T-helper 1 cell treated with Interleukin-12 subunit alpha and Interleukin-12 subunit beta and Interleukin-4 antibody, amounts not matched to agents 30 ng/mL and 1 ng/mL, for 36 hours (primary cell): ENCODE data around the gene MRRF. TPM values are rescaled to one million over a fixed set of nuclear protein-coding genes. Genes with fewer than 3 reads are reported as not detected.

Source experiments
- intact Hi-C: fragments of 100-400 bp; cut with micrococcal nuclease; formaldehyde crosslinking; loops from one replicate; pipeline ENCODE4 v1.15.1; 2024
- total RNA-seq: library from RNA; stranded (reverse); gene quantifications from 2 replicates; pipeline ENCODE4 v1.2.3, GENCODE V29; 2022

Gene MRRF
- total RNA-seq, 1 donor from 2014 or later, result 32.9 TPM

GRCh38 chr9:122228191-122228567 lies 36.5 kb upstream of the MRRF start:
- intact Hi-C loops, result no loop called here

DNA sequence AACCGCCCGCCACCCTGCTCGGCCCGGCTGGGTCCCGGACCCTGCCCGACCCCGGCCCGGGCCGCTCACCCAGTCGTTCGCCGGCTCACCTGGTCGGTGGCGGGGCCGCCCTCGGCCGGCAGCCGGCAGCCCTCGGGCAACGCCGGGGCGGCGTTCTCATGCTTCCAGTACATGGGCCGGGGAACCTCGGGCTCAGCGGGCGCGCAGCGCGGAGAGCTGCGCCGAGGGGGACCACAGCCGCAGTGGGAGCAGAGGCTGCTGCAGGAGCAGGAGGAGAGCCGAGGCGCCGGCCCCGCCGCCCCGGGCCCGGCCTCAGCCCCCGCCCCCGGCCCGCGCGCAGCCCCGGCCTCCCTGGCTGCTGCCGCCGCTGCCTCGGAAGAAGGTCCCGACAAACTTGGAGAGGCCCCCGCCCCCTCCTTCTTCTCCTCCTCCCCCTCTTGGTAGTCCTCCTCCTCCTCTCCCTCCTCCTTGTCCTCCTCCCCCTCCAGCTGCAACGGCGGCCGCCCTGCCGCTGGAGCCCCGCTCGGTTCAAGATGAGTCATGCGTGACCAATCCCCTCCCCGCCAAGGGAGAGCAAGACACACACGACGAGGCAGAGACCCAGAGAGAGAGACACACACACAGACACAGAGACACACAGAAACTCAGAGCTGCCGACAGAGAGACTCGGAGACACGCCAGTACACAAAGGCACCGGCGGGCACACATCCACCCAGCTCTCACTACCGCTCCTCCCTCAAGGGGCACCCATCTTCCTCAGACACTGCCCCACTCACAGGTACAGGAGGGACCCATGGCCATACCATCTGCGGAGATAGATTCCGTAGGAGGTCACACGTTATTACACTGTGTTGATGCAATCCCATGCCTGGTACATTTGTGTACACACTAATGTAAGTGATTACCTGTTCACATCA lies 35.9 kb upstream of the MRRF start, which contains the start of gene LHX6:
LHX6 (minus strand) TSS at position 390 of the 917 bp plus-strand sequence; CDS start at position 173, 217 bp downstream.
- intact Hi-C loops, result no loop called here

DNA sequence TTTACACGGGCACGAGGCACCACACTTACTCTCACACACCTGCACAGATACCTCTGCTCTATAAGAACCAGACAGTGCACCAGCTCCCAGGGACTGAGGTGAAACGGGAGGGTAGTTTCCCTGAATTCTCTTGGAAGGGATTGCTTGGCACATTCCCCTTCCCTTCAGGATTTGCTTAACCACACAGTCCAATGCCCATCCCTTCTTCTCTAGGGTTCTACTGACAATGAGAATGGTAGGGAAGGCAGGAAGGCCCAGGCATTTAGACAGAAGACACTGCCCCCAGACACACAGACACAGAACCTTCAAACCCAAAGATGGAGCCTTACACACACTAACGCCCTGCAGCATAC lies 35.2 kb upstream of the MRRF start:
- intact Hi-C loops, result no loop called here

DNA sequence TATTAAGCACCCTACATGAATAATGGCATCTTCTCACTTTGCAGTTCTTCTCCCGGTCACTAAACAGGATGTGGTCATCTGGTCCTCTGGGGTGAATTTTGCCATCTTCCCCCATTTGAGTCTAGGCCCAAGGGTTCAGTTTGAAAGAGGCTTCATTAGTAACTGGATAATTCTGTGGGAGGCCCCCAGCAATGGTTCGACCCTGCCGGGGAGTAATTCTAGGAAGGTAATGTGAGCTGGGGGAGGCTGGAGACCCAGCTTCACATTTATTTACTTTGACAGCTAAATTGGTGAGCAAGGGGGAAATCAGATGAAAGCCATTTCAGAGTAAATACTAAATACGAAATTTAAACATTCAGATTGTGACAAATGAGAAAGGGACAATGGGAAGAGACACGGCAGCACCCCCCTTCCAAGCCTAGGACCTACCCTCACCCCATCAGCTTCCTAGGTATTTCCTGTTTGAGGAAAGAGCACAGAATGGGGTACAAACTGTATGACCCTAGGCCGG lies 31.8 kb upstream of the MRRF start:
- intact Hi-C loops, result no loop called here

DNA sequence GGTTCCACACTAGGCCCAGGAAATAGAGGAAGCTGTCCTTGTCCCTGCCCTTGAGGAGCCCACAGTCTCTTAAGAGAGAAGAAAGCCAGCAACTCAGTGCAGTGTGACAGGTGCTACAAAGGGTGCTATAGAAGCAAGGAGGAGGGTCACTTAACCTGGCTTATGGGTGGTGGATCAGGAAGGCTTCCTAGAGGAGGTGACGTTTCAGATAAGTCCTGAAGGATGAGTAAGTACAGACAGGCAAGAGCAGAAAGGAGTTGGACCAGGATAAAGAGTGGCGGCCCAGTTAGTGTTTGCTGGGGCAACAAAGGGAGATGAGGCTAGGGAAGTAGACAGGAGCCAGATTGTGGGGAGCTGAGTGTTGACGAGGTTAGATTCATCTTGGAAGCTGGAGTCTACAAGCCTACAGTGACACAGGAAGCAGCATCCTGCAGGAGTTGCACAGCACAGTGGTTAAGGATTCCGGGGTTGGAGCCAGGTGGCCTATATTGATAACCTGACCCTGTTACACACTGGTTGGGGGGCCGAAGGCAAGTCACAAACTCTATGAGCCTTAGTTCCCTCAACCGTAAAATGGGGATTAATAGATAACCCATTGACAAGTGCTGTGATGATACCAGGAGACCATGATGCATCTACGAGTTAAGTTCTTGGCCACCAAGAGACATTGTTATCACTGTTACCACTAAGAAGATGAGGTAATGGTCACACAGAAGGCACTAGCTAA lies 30.5 kb upstream of the MRRF start:
- intact Hi-C loops, result no loop called here

DNA sequence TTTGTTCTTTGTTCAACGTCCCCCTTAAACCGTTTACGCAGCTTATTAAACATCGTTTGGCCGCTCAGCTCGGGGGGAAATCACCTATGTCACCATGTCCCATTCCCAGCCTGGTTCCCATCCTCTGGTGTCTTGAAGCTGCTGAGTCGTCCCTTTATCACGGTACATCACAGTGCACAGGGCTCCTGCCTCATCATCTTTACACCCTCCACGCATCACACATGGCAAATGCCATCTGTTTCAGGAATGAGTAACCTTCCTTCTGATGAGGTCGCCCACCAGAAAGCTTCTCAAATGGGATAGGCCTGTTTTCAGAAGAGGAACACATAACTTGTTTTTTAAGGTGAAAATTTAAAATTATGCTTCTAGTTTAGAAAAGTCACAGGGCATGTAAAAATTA lies 28.0 kb upstream of the MRRF start:
- intact Hi-C loops, result no loop called here

GRCh38 chr9:122239722-122240121 lies 25.0 kb upstream of the MRRF start:
- intact Hi-C loops, result no loop called here

DNA sequence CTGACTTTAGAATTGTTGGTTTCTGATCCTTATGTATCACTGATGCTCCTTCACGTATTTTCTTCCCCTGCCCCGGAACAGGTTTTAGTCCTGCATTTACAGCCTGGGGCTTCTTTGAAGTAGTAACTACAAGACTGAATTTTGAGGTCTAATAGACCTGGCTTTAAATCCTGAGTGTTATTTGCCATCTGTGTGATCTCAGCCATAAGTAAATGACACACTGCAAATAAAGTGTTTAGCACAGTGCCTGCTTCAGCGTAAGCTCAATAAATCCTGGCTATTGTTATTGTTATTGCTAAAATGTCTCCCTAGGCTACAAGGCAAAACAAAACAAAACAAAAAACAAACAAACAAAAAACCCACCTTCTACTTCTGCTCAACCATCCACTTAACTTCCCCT lies 20.3 kb upstream of the MRRF start:
- intact Hi-C loops, result no loop called here

GRCh38 chr9:122246666-122247065 lies 18.0 kb upstream of the MRRF start:
- intact Hi-C loops, result no loop called here

DNA sequence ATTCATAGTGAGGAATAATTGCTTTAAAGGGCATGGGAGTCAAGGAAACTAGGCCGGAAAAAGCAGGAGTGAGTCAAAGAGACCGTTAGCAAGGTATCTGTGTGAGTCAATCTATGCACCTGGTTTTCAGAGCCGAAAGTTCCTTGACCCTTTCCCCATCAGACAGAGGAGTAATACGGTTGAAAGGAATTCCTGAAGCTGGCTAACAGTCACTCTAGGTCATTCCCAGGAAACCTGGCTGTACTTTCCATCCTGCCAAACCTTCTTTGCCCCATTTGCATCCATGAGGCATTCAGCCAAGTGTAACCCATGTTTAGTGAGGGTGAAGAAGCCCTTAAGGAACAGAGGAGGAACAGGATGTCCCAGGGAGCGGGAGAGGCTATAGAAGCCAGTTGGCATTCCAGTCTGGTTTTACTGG lies 16.2 kb upstream of the MRRF start:
- intact Hi-C loops, result no loop called here

- intact Hi-C loops, result no loop called here
These were observed 13.3 kb upstream of the MRRF start for GRCh38 chr9:122251351-122251750.

DNA sequence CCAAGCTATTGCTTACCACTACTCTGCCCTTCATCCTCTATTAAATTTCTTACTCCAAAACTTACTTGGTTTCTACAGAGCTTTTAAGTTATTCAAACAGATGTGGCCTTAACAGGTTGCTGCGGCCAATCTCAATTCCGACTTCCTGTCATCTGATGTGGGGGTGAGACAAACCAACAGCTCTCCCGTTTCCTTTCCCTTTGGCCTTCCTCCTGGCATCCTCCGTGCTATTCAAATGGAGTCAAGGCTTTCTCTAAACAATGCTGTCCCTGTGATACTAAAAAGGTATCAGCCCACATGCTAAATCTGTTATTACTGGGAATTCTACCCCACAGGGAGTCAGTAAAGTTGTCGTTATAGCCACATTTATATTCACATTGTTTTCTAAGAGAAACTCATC lies 11.9 kb upstream of the MRRF start:
- intact Hi-C loops, result no loop called here

GRCh38 chr9:122254761-122255160 lies 9.9 kb upstream of the MRRF start:
- intact Hi-C loops, result no loop called here

GRCh38 chr9:122256206-122256605 lies 8.5 kb upstream of the MRRF start:
- intact Hi-C loops, result no loop called here

DNA sequence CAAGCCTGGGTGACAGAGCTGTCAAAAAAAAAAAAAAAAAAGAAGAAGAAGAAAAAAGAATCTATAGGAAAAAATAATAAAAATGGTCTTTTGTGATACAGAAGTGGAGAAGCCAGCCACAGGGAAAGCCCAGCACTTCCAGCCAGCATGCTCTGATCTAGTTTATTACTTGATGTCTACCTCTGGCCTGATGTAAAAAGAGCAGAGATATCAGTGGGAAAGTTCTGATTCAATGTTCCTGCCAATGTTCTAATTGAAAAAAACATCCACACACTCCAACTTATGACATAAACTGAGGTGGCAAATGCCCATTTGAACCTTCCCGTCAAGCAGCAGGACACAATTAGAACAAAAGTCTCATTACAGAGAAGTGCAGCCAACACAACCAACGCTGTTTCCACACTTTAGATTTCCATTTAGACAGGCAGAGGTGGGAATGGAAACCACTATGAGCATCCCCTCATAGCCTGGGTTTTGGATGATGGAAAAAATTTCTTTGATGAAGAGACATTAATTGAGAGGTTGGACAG lies 5.7 kb upstream of the MRRF start:
- intact Hi-C loops, result no loop called here

DNA sequence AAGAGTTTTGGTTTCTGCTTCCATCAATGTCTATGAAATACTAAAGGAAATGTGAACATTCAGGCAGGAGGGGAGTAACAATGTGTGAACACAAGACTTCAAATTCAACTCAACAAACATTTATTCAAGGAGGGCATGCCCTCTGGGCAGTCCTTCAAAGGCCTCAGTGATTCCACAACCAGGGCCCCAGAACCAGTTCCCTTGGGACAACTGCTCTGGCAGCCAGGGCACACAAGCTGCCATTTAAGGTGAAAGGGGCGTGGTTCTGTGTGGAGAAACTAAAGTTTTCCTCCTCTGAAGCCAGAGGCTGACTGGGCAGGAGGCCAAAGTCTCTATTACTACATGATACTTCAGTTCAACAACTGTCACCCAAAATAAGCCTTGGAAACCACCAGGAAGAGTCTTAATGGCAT lies 3.2 kb upstream of the MRRF start:
- intact Hi-C loops, result loop anchor here (5.0 to 10.0 kb wide), 4 partner anchors 551 to 1083 kb away; partner anchors contain the start of gene STRBP

GRCh38 chr9:122262073-122262472 lies 2.6 kb upstream of the MRRF start:
- intact Hi-C loops, result loop anchor here (5.0 to 10.0 kb wide), 4 partner anchors 550 to 1083 kb away; partner anchors contain the start of gene STRBP

DNA sequence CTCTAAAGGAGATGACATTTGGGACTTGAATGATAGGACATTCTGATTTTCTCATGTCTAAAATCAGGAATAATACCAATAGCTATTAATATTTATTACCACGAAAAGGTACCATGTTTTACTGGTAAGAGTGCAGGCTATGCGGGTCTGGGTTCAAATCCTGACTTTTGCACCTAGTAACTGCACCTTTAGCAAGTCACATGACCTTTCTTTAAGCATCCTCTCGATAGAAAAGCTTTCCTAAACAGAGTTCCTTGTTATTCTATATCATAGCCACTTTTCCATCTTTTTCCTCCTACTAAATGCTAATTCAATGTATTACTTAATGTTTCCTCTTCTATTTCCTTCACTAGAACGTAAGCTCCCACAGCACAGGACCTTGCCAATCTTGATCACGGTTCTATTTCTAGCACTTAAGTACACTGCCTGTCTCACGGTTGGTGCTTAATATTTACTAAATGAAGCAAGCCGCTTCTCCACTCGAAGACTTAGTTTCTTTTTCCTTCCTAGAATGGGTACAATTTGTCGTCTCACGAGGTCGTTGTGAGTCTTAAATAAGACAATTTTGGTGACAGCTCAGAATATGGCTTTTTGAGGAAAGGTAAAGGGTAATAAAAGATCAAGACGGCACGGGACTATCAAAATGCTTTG lies 858 bp upstream of the MRRF start:
- intact Hi-C loops, result loop anchor here (1.0 to 10.0 kb wide), 13 partner anchors 50 to 1684 kb away; partner anchors contain the start of genes CDK5RAP2, MORN5, NDUFA8 and PDCL

DNA sequence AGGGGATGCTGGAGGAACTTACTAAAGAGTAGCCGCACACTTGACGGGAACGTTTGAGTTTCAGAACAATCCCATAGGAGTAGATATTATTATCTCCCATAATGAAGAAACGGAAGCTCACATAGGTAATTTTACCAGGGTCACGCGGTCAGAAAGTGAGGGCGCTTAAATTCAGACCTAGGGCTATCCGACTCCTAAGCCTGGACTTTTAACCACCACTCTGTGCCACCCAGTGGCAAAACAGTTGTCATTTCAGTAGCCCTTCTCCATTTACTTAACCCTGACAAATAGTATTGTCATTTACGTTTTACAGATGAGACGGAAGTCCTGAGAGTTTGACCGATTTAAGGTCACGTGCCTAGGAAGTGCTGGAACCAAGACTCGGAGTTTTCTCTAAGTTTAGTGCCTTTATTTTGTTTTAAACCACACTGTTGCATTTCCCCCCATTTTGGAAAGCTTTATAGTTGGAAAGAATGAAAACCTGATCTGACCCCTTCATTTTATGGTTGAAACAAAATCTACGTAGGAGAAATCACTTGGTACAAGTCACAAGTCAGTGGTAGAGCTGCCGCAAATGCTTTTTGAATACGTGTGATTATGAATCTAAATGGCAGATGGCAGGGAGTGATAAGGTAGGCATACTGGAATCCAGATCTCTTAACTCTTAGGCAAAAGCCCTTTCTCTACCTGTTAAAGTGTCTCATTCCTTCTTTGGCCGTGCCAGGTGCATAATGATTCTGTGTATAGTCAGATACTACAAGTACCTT lies 650 bp downstream of the MRRF start:
- intact Hi-C loops, result loop anchor here (1.0 to 10.0 kb wide), 4 partner anchors 46 to 1079 kb away; partner anchors contain the start of gene STRBP
